ENCODE results near the gene FUBP3. TPM values are rescaled to one million over a fixed set of nuclear protein-coding genes. Genes with fewer than 3 reads are reported as not detected.

Gene FUBP3
- polyA plus RNA-seq, 2 of the 4 experiments (the other 2 are of a cell fraction): 43.5 to 67.7 TPM

- ChIA-PET POLR2A (interaction anchor here (1.2 kb wide), 1 partner anchor 14 kb away, joined by 3 read pairs; the partner anchor contains the start of gene FUBP3), CTCF (interaction anchor here (0.7 to 2.3 kb wide), 7 partner anchors 12 to 114 kb away, joined by 3 to 9 read pairs (median 3); partner anchors contain the start of gene FUBP3)
- ATAC-seq (no peak), FAIRE-seq (no peak), DNase-seq (ENCODE audit: low read depth in 1 of 2, low spot score in 1 of 2) (no peak)
- no peak overlapping the region for H3K4me2 ChIP-seq
- WGBS (ENCODE audit: missing lambda C conversion rate): 95% methylated on average over 2 of the region's 2 CpGs
- no peak overlapping the region for H3K4me3 ChIP-seq
- H3K9me3 ChIP-seq: no peaks in the 10 kb centered on the region
- TF ChIP-seq HOXB5 (CRISPR knock-in tag; IDR thresholded peaks at IDR 0.05) (no peak), EP300 (IDR thresholded peaks at IDR 0.05) (no peak), ZFP36 (IDR thresholded peaks at IDR 0.05; ENCODE audit: borderline replicate concordance, partially characterized antibody) (no peak), PBX3 (IDR thresholded peaks at IDR 0.05) (no peak), NR3C1 (IDR thresholded peaks at IDR 0.05) (no peak), KDM1A (IDR thresholded peaks at IDR 0.05; ENCODE audit: low read depth) (no peak), MAFK (IDR thresholded peaks at IDR 0.05; ENCODE audit: partially characterized antibody) (no peak), NPAS2 (CRISPR knock-in tag; IDR thresholded peaks at IDR 0.05; ENCODE audit: borderline replicate concordance) (no peak)
- TF ChIP-seq, protein P1, sequence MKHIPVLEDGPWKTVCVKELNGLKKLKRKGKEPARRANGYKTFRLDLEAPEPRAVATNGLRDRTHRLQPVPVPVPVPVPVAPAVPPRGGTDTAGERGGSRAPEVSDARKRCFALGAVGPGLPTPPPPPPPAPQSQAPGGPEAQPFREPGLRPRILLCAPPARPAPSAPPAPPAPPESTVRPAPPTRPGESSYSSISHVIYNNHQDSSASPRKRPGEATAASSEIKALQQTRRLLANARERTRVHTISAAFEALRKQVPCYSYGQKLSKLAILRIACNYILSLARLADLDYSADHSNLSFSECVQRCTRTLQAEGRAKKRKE (CRISPR knock-in tag; IDR thresholded peaks at IDR 0.05; ENCODE audit: low read depth): no peak
- no peak overlapping the region for H3K27ac ChIP-seq
- H3K4me1 ChIP-seq: no peaks in the 10 kb centered on the region
Measured at GRCh38 chr9:130593020-130593419, 13.6 kb downstream of the FUBP3 start.

- ATAC-seq: no peak
- whole genome bisulfite sequencing (ENCODE audit: missing lambda C conversion rate): 90% methylated on average over 4 of the region's 4 CpGs
- H3K27ac ChIP-seq: no peak overlapping the region
- DNase-seq (ENCODE audit: low read depth in 1 of 2, low spot score in 1 of 2): no peak
- H3K9me3 ChIP-seq: no peaks in the 10 kb centered on the region
- POLR2A ChIA-PET: no interaction called here
- CTCF ChIA-PET: interaction anchor here (0.7 kb wide), 1 partner anchor 39 kb away, joined by 3 read pairs; no protein-coding TSS in a partner anchor
- H3K4me2 ChIP-seq: no peak overlapping the region
- H3K4me3 ChIP-seq: no peak overlapping the region
- no peak for TF ChIP-seq MAFK (IDR thresholded peaks at IDR 0.05; ENCODE audit: partially characterized antibody)
- no peak for TF ChIP-seq HDAC2 (IDR thresholded peaks at IDR 0.05)
- no peak for TF ChIP-seq POLR2AphosphoS2 (conservative IDR thresholded peaks at IDR 0.05; ENCODE audit: low read length)
- TF ChIP-seq TP53 (CRISPR knock-in tag; IDR thresholded peaks at IDR 0.05): no peak
- no peak for TF ChIP-seq ZNF302 (CRISPR knock-in tag; IDR thresholded peaks at IDR 0.05)
- TF ChIP-seq NR3C1 (IDR thresholded peaks at IDR 0.05): no peak
- TF ChIP-seq CBX2 (IDR thresholded peaks at IDR 0.05; ENCODE audit: borderline replicate concordance, low read depth): no peak
- TF ChIP-seq MAX (IDR thresholded peaks at IDR 0.05): no peak
- TF ChIP-seq EHMT2 (IDR thresholded peaks at IDR 0.05; ENCODE audit: low read depth): no peak
- TF ChIP-seq, protein P2, sequence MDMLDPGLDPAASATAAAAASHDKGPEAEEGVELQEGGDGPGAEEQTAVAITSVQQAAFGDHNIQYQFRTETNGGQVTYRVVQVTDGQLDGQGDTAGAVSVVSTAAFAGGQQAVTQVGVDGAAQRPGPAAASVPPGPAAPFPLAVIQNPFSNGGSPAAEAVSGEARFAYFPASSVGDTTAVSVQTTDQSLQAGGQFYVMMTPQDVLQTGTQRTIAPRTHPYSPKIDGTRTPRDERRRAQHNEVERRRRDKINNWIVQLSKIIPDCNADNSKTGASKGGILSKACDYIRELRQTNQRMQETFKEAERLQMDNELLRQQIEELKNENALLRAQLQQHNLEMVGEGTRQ (IDR thresholded peaks at IDR 0.05): no peak
- TF ChIP-seq SREBF2 (IDR thresholded peaks at IDR 0.05): no peak
- TF ChIP-seq, protein P3, sequence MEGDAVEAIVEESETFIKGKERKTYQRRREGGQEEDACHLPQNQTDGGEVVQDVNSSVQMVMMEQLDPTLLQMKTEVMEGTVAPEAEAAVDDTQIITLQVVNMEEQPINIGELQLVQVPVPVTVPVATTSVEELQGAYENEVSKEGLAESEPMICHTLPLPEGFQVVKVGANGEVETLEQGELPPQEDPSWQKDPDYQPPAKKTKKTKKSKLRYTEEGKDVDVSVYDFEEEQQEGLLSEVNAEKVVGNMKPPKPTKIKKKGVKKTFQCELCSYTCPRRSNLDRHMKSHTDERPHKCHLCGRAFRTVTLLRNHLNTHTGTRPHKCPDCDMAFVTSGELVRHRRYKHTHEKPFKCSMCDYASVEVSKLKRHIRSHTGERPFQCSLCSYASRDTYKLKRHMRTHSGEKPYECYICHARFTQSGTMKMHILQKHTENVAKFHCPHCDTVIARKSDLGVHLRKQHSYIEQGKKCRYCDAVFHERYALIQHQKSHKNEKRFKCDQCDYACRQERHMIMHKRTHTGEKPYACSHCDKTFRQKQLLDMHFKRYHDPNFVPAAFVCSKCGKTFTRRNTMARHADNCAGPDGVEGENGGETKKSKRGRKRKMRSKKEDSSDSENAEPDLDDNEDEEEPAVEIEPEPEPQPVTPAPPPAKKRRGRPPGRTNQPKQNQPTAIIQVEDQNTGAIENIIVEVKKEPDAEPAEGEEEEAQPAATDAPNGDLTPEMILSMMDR (IDR thresholded peaks at IDR 0.05): no peak
- TF ChIP-seq PBX3 (IDR thresholded peaks at IDR 0.05): no peak
- no peak for FAIRE-seq
- H3K4me1 ChIP-seq: no peaks in the 10 kb centered on the region
Measured at GRCh38 chr9:130597228-130597627, 17.9 kb downstream of the FUBP3 start.

Data from A549 (cell line).